AG09309 (cell line): ENCODE data around the gene ADAMTS4.

Source experiments
- DNase-seq: peaks from one replicate; pipeline ENCODE4 v3.0.0-alpha.2; 2010; ENCODE audit warnings: low read depth
- H3K4me3 ChIP-seq: 2 replicates; pipeline ENCODE4 v1.5.1; 2011; ENCODE audit warnings: mild to moderate bottlenecking, low read depth, low read length, moderate library complexity; ENCODE audit not compliant: control insufficient read depth
- CTCF ChIP-seq: IDR thresholded peaks from 2 replicates; pipeline ENCODE4 v1.5.1; 2011; ENCODE audit warnings: mild to moderate bottlenecking, low read depth, low read length, inconsistent platforms; ENCODE audit not compliant: insufficient read depth, control insufficient read depth; ENCODE audit errors: missing control alignments

ADAMTS4 gene

GRCh38 chr1:161190962-161191521 is 7.8 kb downstream of the ADAMTS4 start:
- DNase-seq, result no peak
- no peak overlapping the region for H3K4me3 ChIP-seq
- no peak for TF ChIP-seq CTCF

- no peak for TF ChIP-seq CTCF
- H3K4me3 ChIP-seq, result no peak overlapping the region
- peak; percentile 68 for DNase-seq
Measured at GRCh38 chr1:161189036-161189435, 9.8 kb downstream of the ADAMTS4 start.

GRCh38 chr1:161188381-161188780 is 10.5 kb downstream of the ADAMTS4 start:
- DNase-seq, result no peak
- H3K4me3 ChIP-seq, result no peak overlapping the region
- no peak for TF ChIP-seq CTCF

GRCh38 chr1:161187311-161187710 is 11.5 kb downstream of the ADAMTS4 start:
- no peak overlapping the region for H3K4me3 ChIP-seq
- no peak for DNase-seq
- no peak for TF ChIP-seq CTCF

GRCh38 chr1:161185732-161186311 is 13.0 kb downstream of the ADAMTS4 start:
- TF ChIP-seq CTCF, result no peak
- H3K4me3 ChIP-seq, result no peak overlapping the region
- DNase-seq, result no peak

- H3K4me3 ChIP-seq, result no peak overlapping the region
- no peak for TF ChIP-seq CTCF
Measured at GRCh38 chr1:161185282-161185682, 13.6 kb downstream of the ADAMTS4 start.

GRCh38 chr1:161182214-161182613 is 16.6 kb downstream of the ADAMTS4 start:
- H3K4me3 ChIP-seq, result no peak overlapping the region
- no peak for DNase-seq
- TF ChIP-seq CTCF, result no peak

More at GRCh38 chr1:161185282-161185682, 13.6 kb downstream of the ADAMTS4 start:
- DNase-seq, result no peak
